Astrocyte of the spinal cord (primary cell): ENCODE results near the gene SPO11.

Experiments used
- DNase-seq: peaks from one replicate; pipeline ENCODE4 v3.0.0; 2011; ENCODE audit warnings: low read depth, low spot score
- H3K4me3 ChIP-seq: 2 replicates; pipeline ENCODE4 v1.5.1; 2011; ENCODE audit warnings: low read depth, mild to moderate bottlenecking, low read length, moderate library complexity
- CTCF ChIP-seq: IDR thresholded peaks from 2 replicates; pipeline ENCODE4 v1.5.1; 2012; ENCODE audit warnings: low read depth, mild to moderate bottlenecking, low read length, inconsistent platforms
- in situ Hi-C: cut with HindIII; loops from 2 replicates; pipeline ENCODE4 v1.10.0; 2017; ENCODE audit warnings: low sequenced_read_pairs

The SPO11 gene

DNA sequence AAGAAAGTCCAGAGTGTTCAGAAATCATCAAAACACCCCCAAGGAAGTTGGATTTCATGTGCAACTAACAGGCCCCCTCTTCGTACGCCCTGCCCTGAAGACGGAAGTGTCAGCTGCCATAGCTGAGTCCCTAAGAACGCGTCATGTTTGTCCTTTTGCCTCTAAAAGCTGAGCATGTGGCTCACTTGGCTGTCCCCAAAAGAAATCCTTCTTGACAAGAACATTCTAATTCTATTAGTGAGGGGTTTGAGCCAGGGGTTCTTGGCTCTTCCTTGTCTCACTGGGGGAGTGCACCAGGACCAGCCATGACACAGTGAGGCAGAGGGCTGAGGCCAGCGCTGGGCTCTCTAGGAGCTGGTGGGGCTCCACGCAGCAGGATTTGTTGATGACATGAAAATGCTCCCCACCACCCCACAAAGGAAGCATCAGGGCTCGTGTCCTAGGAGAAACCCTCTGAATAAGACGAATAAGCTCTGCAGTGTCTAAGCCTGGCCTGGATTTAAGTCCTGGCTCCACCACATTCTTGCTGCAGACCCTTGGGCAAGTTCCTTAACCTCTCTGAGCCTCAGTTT is 20.0 kb upstream of the SPO11 start:
- H3K4me3 ChIP-seq: no peak overlapping the region
- in situ Hi-C loops: no loop called here
- TF ChIP-seq CTCF: no peak
- no peak for DNase-seq

GRCh38 chr20:57310821-57311514 is 18.6 kb upstream of the SPO11 start:
- in situ Hi-C loops: no loop called here
- TF ChIP-seq CTCF: no peak
- H3K4me3 ChIP-seq: no peak overlapping the region
- DNase-seq: no peak

GRCh38 chr20:57312138-57312537 is 17.5 kb upstream of the SPO11 start:
- no peak overlapping the region for H3K4me3 ChIP-seq
- no peak for TF ChIP-seq CTCF
- in situ Hi-C loops: no loop called here
- DNase-seq: no peak

DNA sequence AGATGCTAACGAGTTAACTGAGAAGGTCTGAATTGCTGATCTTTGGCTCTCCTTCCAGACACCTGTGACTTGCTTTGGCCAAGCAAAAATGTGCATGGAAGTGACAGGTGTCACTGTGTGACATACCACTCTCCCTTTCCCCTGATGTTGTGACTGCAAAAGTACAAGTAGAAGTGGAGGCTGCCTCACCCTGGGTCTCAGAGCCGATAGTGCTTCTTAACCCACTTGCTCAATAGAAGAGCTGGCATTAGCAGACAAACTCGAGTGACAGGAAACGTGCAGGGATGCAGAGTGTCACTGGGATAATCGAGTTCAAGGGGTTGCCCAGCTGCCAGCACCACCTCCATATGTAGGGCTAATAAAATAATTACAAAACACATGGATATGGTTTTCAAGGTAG is 16.4 kb upstream of the SPO11 start:
- DNase-seq: no peak
- H3K4me3 ChIP-seq: no peak overlapping the region
- in situ Hi-C loops: no loop called here
- no peak for TF ChIP-seq CTCF

DNA sequence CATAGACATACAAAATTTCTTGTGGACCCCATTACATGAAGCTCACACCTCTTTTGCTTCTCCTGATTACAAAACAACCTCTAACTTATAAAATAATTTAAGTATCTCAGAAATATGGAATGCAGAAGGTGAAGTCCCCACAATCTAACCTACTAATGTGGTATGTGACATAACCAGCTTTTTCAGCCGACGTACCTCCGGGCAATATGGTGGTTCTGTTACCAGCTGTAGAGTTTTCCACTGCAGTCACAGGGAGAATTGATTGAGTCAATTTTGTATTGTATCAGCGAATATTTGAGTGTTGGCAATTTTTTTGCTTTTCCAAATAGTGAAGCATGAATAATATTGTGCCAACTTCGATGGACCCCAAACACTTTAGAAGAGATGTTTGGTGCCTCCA is 15.7 kb upstream of the SPO11 start:
- H3K4me3 ChIP-seq: no peak overlapping the region
- TF ChIP-seq CTCF: no peak

DNA sequence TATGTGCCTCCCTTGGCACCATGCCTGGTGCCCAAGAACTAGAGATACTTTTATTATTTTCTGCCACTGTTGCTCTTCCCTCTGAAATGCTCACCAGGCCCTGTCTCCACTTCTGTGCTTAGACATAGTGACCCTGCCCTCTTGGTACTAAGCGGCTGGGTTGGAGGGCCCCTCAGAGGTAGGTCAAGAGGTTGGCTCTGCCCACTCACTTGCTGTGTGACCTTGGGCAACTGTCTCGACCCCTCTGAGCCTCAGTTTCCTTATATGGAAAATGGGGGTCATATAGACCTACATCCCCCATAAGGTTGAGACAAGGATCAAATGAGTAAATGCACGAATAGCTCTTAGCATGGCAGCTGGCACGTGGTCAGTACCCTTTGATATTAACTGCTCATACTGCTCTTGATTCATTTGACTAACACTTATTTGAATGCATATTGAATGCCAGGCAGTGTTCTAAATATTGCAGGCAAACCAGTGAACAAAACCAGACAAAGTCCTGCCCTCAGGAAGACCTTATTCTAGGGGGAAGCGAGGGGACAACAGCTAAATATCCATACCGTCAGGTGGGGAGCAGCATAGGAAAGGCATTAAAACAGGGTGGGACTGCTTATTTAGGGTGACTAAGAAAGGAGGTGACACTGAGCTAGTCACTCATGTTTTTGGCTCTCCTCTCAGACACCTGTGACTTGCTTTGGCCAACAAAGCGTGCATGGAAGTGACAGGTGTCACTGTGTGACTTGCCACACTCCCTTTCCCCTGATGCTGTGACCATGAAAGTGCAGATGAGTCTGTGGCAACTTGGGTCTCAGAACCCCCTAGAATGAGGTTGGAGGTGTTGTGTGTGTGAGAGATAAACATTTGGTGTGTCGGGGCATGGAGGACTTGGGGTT is 14.3 kb upstream of the SPO11 start:
- DNase-seq: no peak
- no peak for TF ChIP-seq CTCF
- no peak overlapping the region for H3K4me3 ChIP-seq
- in situ Hi-C loops: no loop called here

More for the DNA sequence above, 15.7 kb upstream of the SPO11 start:
- in situ Hi-C loops: no loop called here
- DNase-seq: no peak
